ENCODE results near the gene TTLL8.
A peak's percentile ranks its signal among the peaks of the same experiment; 100 is the strongest.
"Not testable (repeated sequence)": the region's sequence is repeated elsewhere in the genome, so short reads cannot be mapped to it uniquely, and the experiment has no call there.

The TTLL8 gene

DNA sequence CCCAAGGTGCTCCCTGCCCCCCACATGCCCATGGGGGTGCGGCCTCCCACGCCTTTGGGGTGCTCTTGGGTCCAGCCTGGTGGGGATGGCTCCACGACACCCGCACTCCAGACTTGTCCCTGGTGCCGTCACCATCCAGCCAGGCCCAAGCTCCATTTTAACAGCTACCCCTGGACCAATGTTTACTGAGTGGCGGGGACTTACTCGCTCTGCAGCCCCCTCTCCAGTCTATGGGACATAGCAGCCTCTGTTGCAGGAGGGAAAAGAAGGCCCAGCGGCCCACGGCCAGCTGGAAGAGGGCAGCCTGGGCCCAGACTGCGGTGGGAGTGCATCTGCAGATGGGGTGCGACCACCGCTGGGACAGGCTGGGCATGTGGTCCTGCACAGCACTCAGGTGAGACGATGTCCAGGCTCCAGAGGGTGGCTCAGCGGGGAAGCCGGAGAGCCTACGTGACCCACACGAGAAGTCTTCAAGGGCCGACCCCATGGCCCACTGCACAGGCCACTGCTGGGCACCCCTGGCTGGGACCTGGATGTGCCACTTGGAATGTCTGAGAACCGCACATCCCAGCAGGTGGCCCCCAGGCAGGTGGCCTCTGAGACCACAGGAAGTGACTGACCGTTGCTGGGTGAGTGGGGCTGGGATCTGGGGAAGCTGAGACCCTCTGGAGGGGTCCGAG lies 63.6 kb downstream of the TTLL8 start:
- no peak for DNase-seq (ENCODE audit: low spot score)
- in situ Hi-C loops (cut with MboI; ENCODE audit: low sequenced_read_pairs, unreplicated experiment) = no loop called here
- TF ChIP-seq, protein P1, sequence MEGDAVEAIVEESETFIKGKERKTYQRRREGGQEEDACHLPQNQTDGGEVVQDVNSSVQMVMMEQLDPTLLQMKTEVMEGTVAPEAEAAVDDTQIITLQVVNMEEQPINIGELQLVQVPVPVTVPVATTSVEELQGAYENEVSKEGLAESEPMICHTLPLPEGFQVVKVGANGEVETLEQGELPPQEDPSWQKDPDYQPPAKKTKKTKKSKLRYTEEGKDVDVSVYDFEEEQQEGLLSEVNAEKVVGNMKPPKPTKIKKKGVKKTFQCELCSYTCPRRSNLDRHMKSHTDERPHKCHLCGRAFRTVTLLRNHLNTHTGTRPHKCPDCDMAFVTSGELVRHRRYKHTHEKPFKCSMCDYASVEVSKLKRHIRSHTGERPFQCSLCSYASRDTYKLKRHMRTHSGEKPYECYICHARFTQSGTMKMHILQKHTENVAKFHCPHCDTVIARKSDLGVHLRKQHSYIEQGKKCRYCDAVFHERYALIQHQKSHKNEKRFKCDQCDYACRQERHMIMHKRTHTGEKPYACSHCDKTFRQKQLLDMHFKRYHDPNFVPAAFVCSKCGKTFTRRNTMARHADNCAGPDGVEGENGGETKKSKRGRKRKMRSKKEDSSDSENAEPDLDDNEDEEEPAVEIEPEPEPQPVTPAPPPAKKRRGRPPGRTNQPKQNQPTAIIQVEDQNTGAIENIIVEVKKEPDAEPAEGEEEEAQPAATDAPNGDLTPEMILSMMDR (IDR thresholded peaks at IDR 0.05; ENCODE audit: borderline replicate concordance, control extremely low read depth, extremely low read depth, insufficient read depth, missing control alignments) = no peak

DNA sequence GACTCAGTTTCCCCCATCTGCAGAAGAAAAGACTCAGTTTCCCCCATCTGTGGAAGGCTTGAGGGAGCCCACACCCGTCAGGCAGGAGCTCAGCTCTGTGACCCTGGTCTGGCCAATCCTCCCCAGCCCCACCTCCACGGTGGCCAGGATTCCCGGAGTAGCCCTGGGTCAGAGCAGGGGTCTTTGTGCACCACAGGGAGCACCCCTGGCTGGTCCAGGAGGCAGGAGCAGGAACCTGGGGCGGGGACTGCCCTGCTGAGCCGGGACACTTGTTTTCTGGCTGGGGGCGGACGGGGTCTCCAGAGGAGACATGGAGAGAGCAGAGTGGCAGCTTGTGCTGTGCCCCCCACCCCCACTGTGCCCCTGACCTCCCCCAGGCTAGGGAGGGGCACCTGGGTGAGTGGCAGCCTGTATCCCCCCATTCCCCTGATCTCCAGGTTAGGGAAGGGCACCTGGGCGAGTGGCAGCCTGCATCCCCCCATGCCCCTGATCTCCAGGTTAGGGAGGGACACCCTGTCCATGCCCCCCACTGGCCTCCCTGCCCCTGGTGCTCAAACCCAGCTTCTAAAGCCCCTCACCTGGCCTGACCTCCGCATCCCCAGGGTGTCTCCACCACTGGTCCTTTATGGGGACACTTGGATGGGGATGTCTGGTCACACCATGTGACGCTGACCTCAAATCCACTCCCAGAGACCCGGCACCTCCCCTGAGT lies 64.3 kb downstream of the TTLL8 start:
- in situ Hi-C loops (cut with MboI; ENCODE audit: low sequenced_read_pairs, unreplicated experiment) = no loop called here
- TF ChIP-seq, protein P1 (IDR thresholded peaks at IDR 0.05; ENCODE audit: borderline replicate concordance, control extremely low read depth, extremely low read depth, insufficient read depth, missing control alignments) = no peak
- peak; percentile 24 for DNase-seq (ENCODE audit: low spot score)

DNA sequence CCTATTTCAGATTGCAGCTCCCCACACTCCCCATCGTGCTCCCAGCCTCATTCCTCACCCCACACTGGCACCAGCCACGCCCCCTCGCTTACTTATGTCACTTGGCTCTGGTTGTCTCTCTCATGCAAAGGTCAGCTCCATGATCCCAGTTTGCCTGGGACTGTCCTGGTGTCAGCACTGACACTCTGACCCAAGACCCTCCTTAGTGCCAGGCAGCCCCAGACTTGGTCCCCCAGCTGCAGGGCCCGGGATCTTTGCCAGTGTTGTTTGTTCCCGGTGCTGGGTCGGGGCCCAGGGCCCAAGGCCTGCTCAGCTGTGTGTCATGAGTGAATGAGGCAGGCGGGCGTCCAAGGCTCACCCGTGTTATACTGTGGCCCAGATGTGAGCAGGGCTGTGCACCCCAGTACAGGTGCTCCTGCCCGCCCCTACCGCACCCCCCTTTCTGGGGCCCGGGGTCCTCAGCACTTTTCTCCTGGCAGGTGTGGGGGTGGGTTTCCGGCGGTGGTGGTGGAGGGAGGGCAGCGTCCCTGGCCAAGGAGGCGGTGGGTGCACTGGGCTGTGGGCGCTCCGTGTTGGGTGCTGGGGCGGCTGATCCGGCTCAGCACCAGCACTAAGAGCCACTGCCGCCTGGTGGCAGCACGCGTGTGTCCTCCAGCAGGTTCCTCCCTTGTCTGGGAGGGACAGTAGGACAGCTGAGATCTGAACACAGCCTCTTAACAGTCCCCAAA lies 65.0 kb downstream of the TTLL8 start:
- DNase-seq (ENCODE audit: low spot score) = peak; percentile 90
- in situ Hi-C loops (cut with MboI; ENCODE audit: low sequenced_read_pairs, unreplicated experiment) = no loop called here

DNA sequence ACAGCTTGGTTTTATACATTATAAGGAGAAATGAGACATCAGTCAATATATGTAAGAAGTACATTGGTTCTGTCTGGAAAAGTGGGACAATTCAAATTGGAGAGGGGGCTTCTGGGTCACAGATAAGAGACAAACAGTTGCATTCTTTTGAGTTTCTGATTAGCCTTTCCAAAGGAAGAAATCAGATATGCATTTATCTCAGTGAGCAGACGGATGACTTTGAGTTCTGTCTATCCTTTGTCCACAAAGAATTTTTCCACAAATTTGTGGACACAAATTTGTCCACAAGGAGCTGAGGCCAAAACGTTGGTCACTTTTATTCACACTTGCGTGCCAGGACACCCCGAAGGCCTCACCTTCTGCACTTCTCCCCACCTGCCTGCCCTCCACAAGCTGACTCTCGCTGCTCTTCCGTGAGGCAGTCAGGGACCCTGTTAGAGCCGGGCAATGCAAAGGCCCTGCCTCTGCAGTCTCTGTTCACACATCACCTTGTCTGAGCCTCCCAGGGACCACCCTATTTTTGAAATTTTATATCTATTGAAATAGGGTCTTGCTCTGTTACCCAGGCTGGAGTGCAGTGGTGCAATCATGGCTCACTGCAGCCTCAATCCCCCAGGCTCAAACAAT lies 66.1 kb downstream of the TTLL8 start:
- DNase-seq (ENCODE audit: low spot score) = no peak
- TF ChIP-seq, protein P1 (IDR thresholded peaks at IDR 0.05; ENCODE audit: borderline replicate concordance, control extremely low read depth, extremely low read depth, insufficient read depth, missing control alignments) = no peak
- in situ Hi-C loops (cut with MboI; ENCODE audit: low sequenced_read_pairs, unreplicated experiment) = no loop called here

More for the DNA sequence above, 65.0 kb downstream of the TTLL8 start:
- TF ChIP-seq, protein P1 (IDR thresholded peaks at IDR 0.05; ENCODE audit: borderline replicate concordance, control extremely low read depth, extremely low read depth, insufficient read depth, missing control alignments) = peak; percentile 92

DNA sequence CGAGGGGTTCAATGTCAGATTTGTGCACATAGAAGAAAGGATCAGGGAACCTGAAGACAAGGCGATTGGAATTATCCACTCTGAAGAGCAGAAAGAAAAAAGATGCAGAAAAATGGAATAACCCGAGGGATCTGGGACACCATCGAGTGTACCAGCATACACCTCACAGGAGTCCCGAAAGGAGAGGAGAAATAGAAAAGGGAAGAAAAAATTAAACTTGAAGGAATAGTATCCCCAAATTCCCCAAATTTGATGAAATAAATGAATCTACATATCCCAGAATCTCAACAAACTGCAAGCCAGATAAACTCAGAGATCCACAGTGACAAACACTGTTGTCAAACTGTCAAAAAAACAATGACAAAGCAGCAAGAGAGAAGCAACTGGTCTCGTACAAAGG lies 66.9 kb downstream of the TTLL8 start:
- DNase-seq (ENCODE audit: low spot score) = no peak
- TF ChIP-seq, protein P1 (IDR thresholded peaks at IDR 0.05; ENCODE audit: borderline replicate concordance, control extremely low read depth, extremely low read depth, insufficient read depth, missing control alignments) = no peak
- in situ Hi-C loops (cut with MboI; ENCODE audit: low sequenced_read_pairs, unreplicated experiment) = no loop called here

DNA sequence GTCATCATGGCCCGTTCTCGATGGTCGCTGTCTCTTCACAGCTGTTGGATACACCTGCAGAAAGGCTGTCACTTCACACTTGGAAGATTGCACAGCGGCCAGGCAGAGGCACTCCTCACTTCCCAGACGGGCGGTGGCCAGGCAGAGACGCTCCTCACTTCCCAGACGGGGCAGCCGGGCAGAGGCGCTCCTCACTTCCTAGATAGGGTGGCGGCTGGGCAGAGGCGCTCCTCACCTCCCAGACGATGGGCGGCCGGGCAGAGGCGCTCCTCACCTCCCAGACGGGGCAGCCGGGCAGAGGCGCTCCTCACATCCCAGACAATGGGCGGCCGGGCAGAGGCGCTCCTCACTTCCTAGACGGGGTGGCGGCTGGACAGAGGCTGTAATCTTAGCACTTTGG lies 68.3 kb downstream of the TTLL8 start:
- in situ Hi-C loops (cut with MboI; ENCODE audit: low sequenced_read_pairs, unreplicated experiment); DNase-seq (ENCODE audit: low spot score): not testable (repeated sequence)

Data from GM13976 (cell line).